Common myeloid progenitor, CD34-positive (primary cell): ENCODE data around the gene F3.

Experiments used
- CTCF ChIA-PET: fragments of 350-600 bp; sonication (Branson Sonifier 250); formaldehyde crosslinking; loops from one replicate; lab custom pipeline; 2021; ENCODE audit warnings: antibody characterized with exemption; lab: Charles Lee
- POLR2A ChIA-PET: fragments of 350-600 bp; sonication (Branson Sonifier 250); formaldehyde crosslinking; loops from one replicate; lab custom pipeline; 2021; ENCODE audit warnings: antibody characterized with exemption; lab: Charles Lee
- DNase-seq, 3 donors: peaks; one replicate each; pipeline versions ENCODE4 v3.0.0 to v3.0.0-alpha.2; 2013
- H3K27ac ChIP-seq, 2 experiments: 1 replicate in 1 of 2; 2 replicates in 1 of 2; pipeline ENCODE4 v1.7.0; 2013; ENCODE audit warnings: inconsistent platforms in 2 of 2, low read length in 2 of 2, mild to moderate bottlenecking in 2 of 2, low read depth in 1 of 2, moderate library complexity in 1 of 2; ENCODE audit not compliant: severe bottlenecking in 2 of 2, insufficient read depth in 1 of 2, poor library complexity in 1 of 2
- H3K27me3 ChIP-seq, 5 experiments: replicated peaks in 2 of 5; 1 replicate in 3 of 5; 2 replicates in 2 of 5; pipeline versions ENCODE4 v1.6.1 to v1.7.0; 2013; ENCODE audit warnings: low read length in 4 of 5, mild to moderate bottlenecking in 2 of 5, moderate library complexity in 2 of 5, inconsistent platforms in 1 of 5; ENCODE audit not compliant: insufficient read depth in 5 of 5, control insufficient read depth in 4 of 5
- H3K36me3 ChIP-seq, 4 experiments: 1 replicate in 2 of 4; 2 replicates in 2 of 4; pipeline versions ENCODE4 v1.6.1 to v1.7.0; 2013; ENCODE audit warnings: low read length in 3 of 4, control low read depth in 1 of 4, mild to moderate bottlenecking in 1 of 4; ENCODE audit not compliant: control insufficient read depth in 4 of 4, insufficient read depth in 4 of 4
- H3K4me1 ChIP-seq, 4 experiments: 1 replicate in 3 of 4; 2 replicates in 1 of 4; pipeline versions ENCODE4 v1.6.1 to v1.7.1; 2013; ENCODE audit warnings: low read length in 3 of 4, mild to moderate bottlenecking in 3 of 4, control low read depth in 1 of 4, inconsistent platforms in 1 of 4, moderate library complexity in 1 of 4; ENCODE audit not compliant: control insufficient read depth in 4 of 4, insufficient read depth in 4 of 4; ENCODE audit errors: control extremely low read depth in 1 of 4
- H3K4me3 ChIP-seq, 7 experiments: 1 replicate in 4 of 7; 2 replicates in 3 of 7; pipeline versions ENCODE4 v1.5.1 to v1.7.0; 2013; ENCODE audit warnings: mild to moderate bottlenecking in 7 of 7, low read length in 6 of 7, moderate library complexity in 6 of 7, inconsistent platforms in 2 of 7, low read depth in 2 of 7, control low read depth in 1 of 7; ENCODE audit not compliant: insufficient read depth in 4 of 7, control insufficient read depth in 1 of 7; ENCODE audit errors: extremely low read depth in 1 of 7
- H3K9me3 ChIP-seq, 5 experiments: 1 replicate in 4 of 5; 2 replicates in 1 of 5; pipeline versions ENCODE4 v1.6.1 to v1.7.1; 2013; ENCODE audit warnings: low read length in 4 of 5, mild to moderate bottlenecking in 2 of 5, inconsistent platforms in 1 of 5, low read depth in 1 of 5, moderate library complexity in 1 of 5; ENCODE audit not compliant: control insufficient read depth in 4 of 5, insufficient read depth in 2 of 5; ENCODE audit errors: control extremely low read depth in 1 of 5
- WGBS: methylation state at CpG from one replicate; pipeline ENCODE4 v1.1.5; 2013; ENCODE audit not compliant: insufficient coverage; 5-methylcytosine and 5-hydroxymethylcytosine counted together

The F3 gene

GRCh38 chr1:94537254-94537653 is 4.3 kb downstream of the F3 start:
- Histone ChIP-seq H3K4me3 (no peak overlapping the region), H3K27ac (no peak overlapping the region), H3K27me3 (peaks cover 5 to 24% (median 11%) of the 10 kb centered on the region in 5 experiments), H3K9me3 (peaks cover 0 to 4% (median 2%) of the 10 kb centered on the region in 5 experiments), H3K4me1 (peaks cover under 1 to 15% (median 13%) of the 10 kb centered on the region in 4 experiments), H3K36me3 (no peaks in the 10 kb centered on the region)
- no peak for DNase-seq
- ChIA-PET CTCF (interaction anchor here (1.4 kb wide), 1 partner anchor 16 kb away, joined by 4 read pairs; no protein-coding TSS in a partner anchor), POLR2A (no interaction called here)
- WGBS, result 89% methylated on average over 4 of the region's 6 CpGs

- Histone ChIP-seq H3K4me1 (peaks cover 0 to 4% (median 2%) of the 10 kb centered on the region in 4 experiments), H3K27me3 (peaks cover 4 to 21% (median 10%) of the 10 kb centered on the region in 5 experiments), H3K27ac (no peak overlapping the region), H3K36me3 (no peaks in the 10 kb centered on the region), H3K9me3 (peaks cover 0 to 4% (median 2%) of the 10 kb centered on the region in 5 experiments), H3K4me3 (no peak overlapping the region)
- ChIA-PET POLR2A (no interaction called here), CTCF (interaction anchor here (1.4 kb wide), 2 partner anchors 9 to 14 kb away, joined by 3 to 4 read pairs; no protein-coding TSS in a partner anchor)
- no peak for DNase-seq
- WGBS, result 92% methylated on average over 7 of the region's 9 CpGs
Measured at GRCh38 chr1:94535879-94536278, 5.7 kb downstream of the F3 start.

DNA sequence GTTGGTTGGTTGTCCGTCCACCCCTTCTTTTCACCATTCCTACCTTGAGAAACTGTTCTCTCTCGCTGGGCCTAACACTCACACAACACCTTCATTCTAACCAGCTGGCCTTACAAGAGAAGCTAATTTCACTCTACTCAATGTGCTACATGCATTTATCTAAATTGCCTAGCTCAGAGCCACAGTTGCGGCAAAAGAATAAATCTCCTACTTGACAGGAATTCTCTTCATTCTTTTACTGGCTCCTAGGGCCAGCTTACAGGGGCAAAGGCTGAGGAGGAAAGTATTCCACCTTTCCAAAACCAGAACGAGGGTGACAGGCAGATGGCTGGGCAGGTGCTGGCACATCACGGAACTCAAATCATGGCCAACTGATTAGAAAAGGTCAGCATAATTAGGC is 6.5 kb downstream of the F3 start:
- peaks cover 0 to 13% (median 3%) of the 10 kb centered on the region in 5 experiments for H3K27me3 ChIP-seq
- H3K27ac ChIP-seq, result no peak overlapping the region
- no peaks in the 10 kb centered on the region for H3K9me3 ChIP-seq
- no peak for DNase-seq
- WGBS, result 96% methylated on average over 4 of the region's 5 CpGs
- ChIA-PET POLR2A (no interaction called here), CTCF (interaction anchor here (1.4 kb wide), 1 partner anchor 10 kb away, joined by 3 read pairs; no protein-coding TSS in a partner anchor)
- H3K4me3 ChIP-seq, result no peak overlapping the region
- H3K4me1 ChIP-seq, result no peaks in the 10 kb centered on the region
- H3K36me3 ChIP-seq, result no peaks in the 10 kb centered on the region

GRCh38 chr1:94532077-94532476 is 9.5 kb downstream of the F3 start:
- CTCF ChIA-PET, result interaction anchor here (1.0 to 20.9 kb wide), 2 partner anchors 10 to 272 kb away, joined by 4 to 321 read pairs; no protein-coding TSS in a partner anchor
- Histone ChIP-seq H3K4me3 (no peak overlapping the region), H3K27ac (no peak overlapping the region), H3K4me1 (no peaks in the 10 kb centered on the region), H3K36me3 (no peaks in the 10 kb centered on the region), H3K9me3 (no peaks in the 10 kb centered on the region), H3K27me3 (peaks cover 0 to 2% (median 0%) of the 10 kb centered on the region in 5 experiments)
- POLR2A ChIA-PET, result no interaction called here
- no peak for DNase-seq
- no CpG with 5 or more reads among the region's 3 CpGs for WGBS

- H3K4me3 ChIP-seq, result no peak overlapping the region
- ChIA-PET CTCF (interaction anchor here (0.9 to 20.9 kb wide), 3 partner anchors 10 to 272 kb away, joined by 3 to 321 read pairs (median 4); no protein-coding TSS in a partner anchor), POLR2A (no interaction called here)
- no peak overlapping the region for H3K27ac ChIP-seq
- no peaks in the 10 kb centered on the region for H3K9me3 ChIP-seq
- 97% methylated on average over 6 of the region's 6 CpGs for WGBS
- H3K4me1 ChIP-seq, result no peaks in the 10 kb centered on the region
- DNase-seq, result no peak
- peaks cover 0 to 2% (median 0%) of the 10 kb centered on the region in 5 experiments for H3K27me3 ChIP-seq
- H3K36me3 ChIP-seq, result no peaks in the 10 kb centered on the region
Measured at GRCh38 chr1:94531664-94532063, 9.9 kb downstream of the F3 start.

- ChIA-PET CTCF (interaction anchor here (1.2 to 20.9 kb wide), 2 partner anchors 12 to 273 kb away, joined by 3 to 321 read pairs; no protein-coding TSS in a partner anchor), POLR2A (no interaction called here)
- WGBS, result 100% methylated on average over 2 of the region's 4 CpGs
- no peak for DNase-seq
- no peak overlapping the region for H3K4me3 ChIP-seq
- no peaks in the 10 kb centered on the region for H3K4me1 ChIP-seq
- no peaks in the 10 kb centered on the region for H3K9me3 ChIP-seq
- H3K36me3 ChIP-seq, result no peaks in the 10 kb centered on the region
- no peak overlapping the region for H3K27ac ChIP-seq
- H3K27me3 ChIP-seq, result peaks cover 0 to 2% (median 0%) of the 10 kb centered on the region in 5 experiments
Measured at GRCh38 chr1:94530373-94530878, 11.1 kb downstream of the F3 start.

- CTCF ChIA-PET, result interaction anchor here (0.7 to 20.9 kb wide), 5 partner anchors 9 to 274 kb away, joined by 3 to 321 read pairs (median 3); no protein-coding TSS in a partner anchor
- POLR2A ChIA-PET, result no interaction called here
- WGBS, result 100% methylated on average over 2 of the region's 2 CpGs
Measured at GRCh38 chr1:94529416-94529815, 12.1 kb downstream of the F3 start.

More at GRCh38 chr1:94529416-94529815, 12.1 kb downstream of the F3 start:
- Histone ChIP-seq H3K27me3 (peaks cover 0 to 2% (median 0%) of the 10 kb centered on the region in 5 experiments), H3K4me1 (no peaks in the 10 kb centered on the region), H3K4me3 (no peak overlapping the region), H3K27ac (no peak overlapping the region), H3K9me3 (no peaks in the 10 kb centered on the region), H3K36me3 (no peaks in the 10 kb centered on the region)
- DNase-seq, result no peak
